CD14-positive monocyte (primary cell): ENCODE data around the gene HSPA4L. TPM values are rescaled to one million over a fixed set of nuclear protein-coding genes. Genes with fewer than 3 reads are reported as not detected.

Source experiments
- DNase-seq, 3 donors: peaks; one replicate each; pipeline ENCODE4 v3.0.0-alpha.2; 2011 to 2022
- H2AFZ ChIP-seq: 2 replicates; pipeline ENCODE4 v1.6.0; 2012; ENCODE audit warnings: mild to moderate bottlenecking, low read depth, low read length, inconsistent platforms; ENCODE audit not compliant: insufficient read depth, poor library complexity, severe bottlenecking
- H3K27ac ChIP-seq, 2 donors: 1 replicate in 1 of 2; 2 replicates in 1 of 2; pipeline ENCODE4 v1.5.1; 2012 to 2013; ENCODE audit warnings: low read length in 2 of 2, control low read depth in 1 of 2, inconsistent platforms in 1 of 2, low read depth in 1 of 2, mild to moderate bottlenecking in 1 of 2
- H3K27me3 ChIP-seq, 2 donors: one replicate each; pipeline versions ENCODE4 v1.6.0 to v1.6.1; 2011 to 2013; ENCODE audit warnings: low read length in 2 of 2; ENCODE audit not compliant: control insufficient read depth in 2 of 2, insufficient read depth in 2 of 2
- H3K36me3 ChIP-seq, 2 donors: replicated peaks in 1 of 2; 1 replicate in 1 of 2; 2 replicates in 1 of 2; pipeline versions ENCODE4 v1.5.1 to v1.6.1; 2012 to 2013; ENCODE audit warnings: low read length in 2 of 2, control low read depth in 1 of 2, inconsistent platforms in 1 of 2, mild to moderate bottlenecking in 1 of 2; ENCODE audit not compliant: insufficient read depth in 2 of 2, control insufficient read depth in 1 of 2
- H3K4me1 ChIP-seq, 2 donors: 1 replicate in 1 of 2; 2 replicates in 1 of 2; pipeline versions ENCODE4 v1.5.1 to v1.6.1; 2012 to 2013; ENCODE audit warnings: low read length in 2 of 2, control low read depth in 1 of 2, inconsistent platforms in 1 of 2, mild to moderate bottlenecking in 1 of 2, moderate library complexity in 1 of 2; ENCODE audit not compliant: insufficient read depth in 2 of 2, control insufficient read depth in 1 of 2
- H3K4me2 ChIP-seq: replicated peaks from 2 replicates; pipeline ENCODE3; 2012; ENCODE audit warnings: low read length, moderate library complexity, mild to moderate bottlenecking; ENCODE audit not compliant: poor library complexity, severe bottlenecking; ENCODE audit errors: extremely low read depth
- H3K4me3 ChIP-seq, 3 experiments: fragments of 200-600 bp in 1 of 3; sonication (generic) in 1 of 3; replicated peaks in 1 of 3; 1 replicate in 2 of 3; 2 replicates in 1 of 3; pipeline ENCODE4 v1.5.1; 2011 to 2013; ENCODE audit warnings: low read length in 3 of 3, mild to moderate bottlenecking in 3 of 3, control low read depth in 2 of 3, low read depth in 2 of 3, inconsistent platforms in 1 of 3, moderate library complexity in 1 of 3
- H3K79me2 ChIP-seq: 2 replicates; pipeline ENCODE4 v1.6.0; 2012; ENCODE audit warnings: mild to moderate bottlenecking, control low read depth, inconsistent platforms, low read length, moderate library complexity; ENCODE audit not compliant: insufficient read depth
- H3K9ac ChIP-seq: 2 replicates; pipeline ENCODE4 v1.6.0; 2017; ENCODE audit warnings: low read length, mild to moderate bottlenecking; ENCODE audit not compliant: insufficient read depth, poor library complexity, severe bottlenecking
- H3K9me3 ChIP-seq, 2 donors: replicated peaks in 1 of 2; 1 replicate in 1 of 2; 2 replicates in 1 of 2; pipeline versions ENCODE4 v1.5.1 to v1.6.1; 2012 to 2013; ENCODE audit warnings: low read length in 2 of 2, control low read depth in 1 of 2; ENCODE audit not compliant: control insufficient read depth in 1 of 2, insufficient read depth in 1 of 2
- H4K20me1 ChIP-seq: 2 replicates; pipeline ENCODE4 v1.6.0; 2012; ENCODE audit warnings: mild to moderate bottlenecking, low read length, control low read depth, moderate library complexity; ENCODE audit not compliant: insufficient read depth
- H3K27ac Mint-ChIP-seq, 7 donors: one replicate each; pipeline ENCODE4 v1.8.0; 2020; ENCODE audit warnings: mild to moderate bottlenecking in 7 of 7, mixed read lengths in 7 of 7, moderate library complexity in 6 of 7, inconsistent platforms in 2 of 7
- H3K27me3 Mint-ChIP-seq, 3 donors: one replicate each; pipeline ENCODE4 v1.8.0; 2021 to 2022; ENCODE audit warnings: low read depth in 3 of 3, mild to moderate bottlenecking in 3 of 3, mixed read lengths in 3 of 3, moderate library complexity in 3 of 3, inconsistent platforms in 1 of 3
- H3K36me3 Mint-ChIP-seq, 2 donors: one replicate each; pipeline ENCODE4 v1.8.0; 2020; ENCODE audit warnings: mixed read lengths in 2 of 2, inconsistent platforms in 1 of 2, mild to moderate bottlenecking in 1 of 2
- H3K4me1 Mint-ChIP-seq: one replicate; pipeline ENCODE4 v1.8.0; 2020; ENCODE audit warnings: mild to moderate bottlenecking, mixed read lengths
- H3K4me3 Mint-ChIP-seq, 2 donors: one replicate each; pipeline ENCODE4 v1.8.0; 2020; ENCODE audit warnings: mild to moderate bottlenecking in 2 of 2, mixed read lengths in 2 of 2, moderate library complexity in 1 of 2
- H3K9me3 Mint-ChIP-seq, 7 donors: one replicate each; pipeline ENCODE4 v1.8.0; 2020 to 2022; ENCODE audit warnings: mixed read lengths in 7 of 7, mild to moderate bottlenecking in 6 of 7, moderate library complexity in 6 of 7, inconsistent platforms in 2 of 7
- CTCF ChIP-seq: fragments of 200-600 bp; IDR thresholded peaks from one replicate; pipeline ENCODE4 v1.8.0; 2022; ENCODE audit warnings: antibody characterized with exemption, mild to moderate bottlenecking
- WGBS: methylation state at CpG from one replicate; pipeline ENCODE4 v1.1.5; 2013; ENCODE audit warnings: missing lambda C conversion rate; ENCODE audit not compliant: insufficient coverage; 5-methylcytosine and 5-hydroxymethylcytosine counted together
- intact Hi-C, 2 donors: fragments of 100-400 bp; cut with micrococcal nuclease; formaldehyde crosslinking; loops; one replicate each; pipeline versions ENCODE4 v1.15.0 to v1.15.1; 2023
- polyA plus RNA-seq, 3 donors: library from polyadenylated mRNA; depleted of rRNA in 1 of 3; unstranded in 2 of 3; stranded (reverse) in 1 of 3; fragments of 300-500 nt in 2 of 3; fragments of >200 nt in 1 of 3; fragmentation: Illumina TruSeq in 2 of 3; gene quantifications; 1 replicate in 2 of 3; 2 replicates in 1 of 3; pipeline ENCODE4 v1.2.3, GENCODE V29; 2012 to 2021

Gene HSPA4L
- polyA plus RNA-seq, 3 donors = 0.04 TPM; not detected in 2

GRCh38 chr4:127846765-127847164 is 64.6 kb downstream of the HSPA4L start:
- no peak overlapping the region for H3K9ac ChIP-seq
- no peak overlapping the region for H3K4me3 ChIP-seq
- H3K27me3 Mint-ChIP-seq = peaks cover 0 to 2% (median 0%) of the 10 kb centered on the region in 3 donors
- no peak overlapping the region for H3K4me3 Mint-ChIP-seq
- H3K9me3 Mint-ChIP-seq = peaks cover 15 to 56% (median 50%) of the 10 kb centered on the region in 7 donors
- no peaks in the 10 kb centered on the region for H4K20me1 ChIP-seq
- no peaks in the 10 kb centered on the region for H3K4me1 ChIP-seq
- intact Hi-C loops = no loop called here
- H3K27me3 ChIP-seq = no peaks in the 10 kb centered on the region
- peaks cover 9 to 20% of the 10 kb centered on the region in 2 donors for H3K36me3 Mint-ChIP-seq
- H3K27ac ChIP-seq = no peak overlapping the region
- no peak overlapping the region for H2AFZ ChIP-seq
- no peaks in the 10 kb centered on the region for H3K36me3 ChIP-seq
- H3K79me2 ChIP-seq = no peaks in the 10 kb centered on the region
- H3K4me1 Mint-ChIP-seq = no peaks in the 10 kb centered on the region
- no peak overlapping the region for H3K27ac Mint-ChIP-seq
- DNase-seq = no peak
- no peak for TF ChIP-seq CTCF
- peaks cover 19 to 35% of the 10 kb centered on the region in 2 donors for H3K9me3 ChIP-seq
- no CpG with 5 or more reads among the region's 1 CpG for WGBS
- H3K4me2 ChIP-seq = no peak overlapping the region

- Mint-ChIP-seq H3K4me3 (no peak overlapping the region), H3K4me1 (no peaks in the 10 kb centered on the region), H3K9me3 (peaks cover 21 to 59% (median 57%) of the 10 kb centered on the region in 7 donors), H3K27me3 (peaks cover 0 to 2% (median 0%) of the 10 kb centered on the region in 3 donors), H3K36me3 (peaks cover 9 to 20% of the 10 kb centered on the region in 2 donors), H3K27ac (no peak overlapping the region)
- Histone ChIP-seq H3K4me3 (no peak overlapping the region), H3K4me1 (no peaks in the 10 kb centered on the region), H3K36me3 (no peaks in the 10 kb centered on the region), H3K79me2 (no peaks in the 10 kb centered on the region), H3K27me3 (no peaks in the 10 kb centered on the region), H3K4me2 (no peak overlapping the region), H3K9ac (no peak overlapping the region), H2AFZ (no peak overlapping the region), H3K27ac (no peak overlapping the region), H3K9me3 (peaks cover 25 to 42% of the 10 kb centered on the region in 2 donors), H4K20me1 (no peaks in the 10 kb centered on the region)
- no CpG with 5 or more reads among the region's 1 CpG for whole genome bisulfite sequencing
- intact Hi-C loops = no loop called here
- no peak for DNase-seq
- TF ChIP-seq CTCF = no peak
Observed at GRCh38 chr4:127849505-127850234, 67.5 kb downstream of the HSPA4L start.
